Suprapubic skin (tissue), 3 donors: ENCODE measurements around the gene MAST4.

Experiments used
- POLR2AphosphoS5 ChIP-seq, 3 donors: sonication (generic); formaldehyde crosslinking; IDR thresholded peaks; one replicate each; pipeline ENCODE4 v1.6.1; 2017; ENCODE audit warnings: antibody characterized with exemption in 3 of 3
- TF ChIP-seq, protein P1 (sequence below), 2 donors: fragments of 200-600 bp in 1 of 2; fragments of 450-650 bp in 1 of 2; sonication (generic) in 1 of 2; IDR thresholded peaks; one replicate each; pipeline ENCODE4 v1.5.1; 2016 to 2019; ENCODE audit warnings: antibody characterized with exemption in 2 of 2, mild to moderate bottlenecking in 1 of 2, moderate library complexity in 1 of 2

DNA sequence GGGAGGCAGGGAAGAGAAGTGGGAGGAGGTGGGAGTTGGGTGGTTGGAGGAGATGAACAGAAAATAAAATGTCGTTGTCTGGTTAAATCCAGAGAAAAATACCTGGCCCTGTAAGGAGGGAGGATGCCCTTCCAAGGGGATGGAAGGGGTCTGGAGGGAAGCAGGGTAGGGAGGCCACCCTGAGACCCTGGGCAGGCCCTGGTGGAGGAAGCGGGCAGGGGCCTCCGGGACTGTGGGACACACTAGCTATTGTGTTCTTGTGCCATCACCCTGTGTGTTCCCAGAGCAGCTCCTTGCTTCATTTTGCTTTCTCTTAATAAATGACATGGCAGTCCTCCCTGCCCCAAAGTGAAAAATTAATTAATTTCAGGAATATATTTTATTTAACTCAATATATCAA lies 612.2 kb downstream of the MAST4 start:
- TF ChIP-seq, protein P1, sequence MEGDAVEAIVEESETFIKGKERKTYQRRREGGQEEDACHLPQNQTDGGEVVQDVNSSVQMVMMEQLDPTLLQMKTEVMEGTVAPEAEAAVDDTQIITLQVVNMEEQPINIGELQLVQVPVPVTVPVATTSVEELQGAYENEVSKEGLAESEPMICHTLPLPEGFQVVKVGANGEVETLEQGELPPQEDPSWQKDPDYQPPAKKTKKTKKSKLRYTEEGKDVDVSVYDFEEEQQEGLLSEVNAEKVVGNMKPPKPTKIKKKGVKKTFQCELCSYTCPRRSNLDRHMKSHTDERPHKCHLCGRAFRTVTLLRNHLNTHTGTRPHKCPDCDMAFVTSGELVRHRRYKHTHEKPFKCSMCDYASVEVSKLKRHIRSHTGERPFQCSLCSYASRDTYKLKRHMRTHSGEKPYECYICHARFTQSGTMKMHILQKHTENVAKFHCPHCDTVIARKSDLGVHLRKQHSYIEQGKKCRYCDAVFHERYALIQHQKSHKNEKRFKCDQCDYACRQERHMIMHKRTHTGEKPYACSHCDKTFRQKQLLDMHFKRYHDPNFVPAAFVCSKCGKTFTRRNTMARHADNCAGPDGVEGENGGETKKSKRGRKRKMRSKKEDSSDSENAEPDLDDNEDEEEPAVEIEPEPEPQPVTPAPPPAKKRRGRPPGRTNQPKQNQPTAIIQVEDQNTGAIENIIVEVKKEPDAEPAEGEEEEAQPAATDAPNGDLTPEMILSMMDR (IDR thresholded peaks at IDR 0.05), result no peak
- TF ChIP-seq POLR2AphosphoS5 (IDR thresholded peaks at IDR 0.05), result no peak
